Measurements from ENCODE around the gene SCN9A. TPM values are rescaled to one million over a fixed set of nuclear protein-coding genes. Genes with fewer than 3 reads are reported as not detected.

SCN9A gene
- total and polyA plus RNA-seq, 2 of the 8 experiments (the other 6 are each of a cell fraction or from before 2014, with no cell fraction given): 1.6 to 6.2 TPM

GRCh38 chr2:166307326-166307725 lies 68.4 kb downstream of the SCN9A start:
- Histone ChIP-seq H4K5ac (ENCODE audit: insufficient read length, low read depth, low read length) (no peak overlapping the region), H3K18ac (ENCODE audit: extremely low read depth, low read length) (no peak overlapping the region), H2AK5ac (ENCODE audit: low read depth, low read length) (no peak overlapping the region), H2BK120ac (replicated peaks; ENCODE audit: low read depth, low read length) (no peak overlapping the region), H2BK12ac (ENCODE audit: low read depth, low read length) (no peak overlapping the region), H2BK15ac (ENCODE audit: low read length) (no peak overlapping the region), H3K27me3 (replicated peaks in 1 of 4; ENCODE audit: control insufficient read depth in 3 of 4, extremely low read depth in 1 of 4, insufficient read depth in 3 of 4, low read length in 3 of 4) (no peaks in the 10 kb centered on the region), H4K91ac (replicated peaks; ENCODE audit: insufficient read length, low read length) (no peak overlapping the region), H3K23me2 (ENCODE audit: low read depth, low read length) (no peaks in the 10 kb centered on the region), H3K56ac (replicated peaks; ENCODE audit: insufficient read length, low read depth, low read length) (no peak overlapping the region), H3K79me2 (ENCODE audit: control insufficient read depth in 1 of 2, insufficient read depth in 2 of 2, low read length in 2 of 2) (no peaks in the 10 kb centered on the region), H4K8ac (ENCODE audit: extremely low read depth, insufficient read depth, low read length) (no peak overlapping the region), H3K23ac (ENCODE audit: insufficient read length) (no peak overlapping the region), H2AFZ (ENCODE audit: low read length) (no peak overlapping the region), H4K20me1 (replicated peaks in 1 of 2; ENCODE audit: control insufficient read depth in 1 of 2, insufficient read depth in 2 of 2, low read length in 2 of 2) (no peaks in the 10 kb centered on the region), H2BK20ac (ENCODE audit: low read length) (no peak overlapping the region), H3K4ac (replicated peaks; ENCODE audit: insufficient read length, low read depth, low read length) (no peak overlapping the region), H3K9me3 (ENCODE audit: insufficient read depth in 2 of 2, low read depth in 1 of 2, low read length in 1 of 2) (no peaks in the 10 kb centered on the region), H3K4me3 (ENCODE audit: extremely low read depth in 1 of 4, insufficient read depth in 2 of 4, low read depth in 3 of 4, low read length in 4 of 4) (no peak overlapping the region), H3K36me3 (ENCODE audit: control insufficient read depth in 2 of 4, insufficient read depth in 4 of 4, low read length in 3 of 4) (no peaks in the 10 kb centered on the region), H3K27ac (ENCODE audit: low read depth, low read length) (no peak overlapping the region), H3K79me1 (ENCODE audit: low read depth, low read length) (no peaks in the 10 kb centered on the region), H2BK5ac (ENCODE audit: low read depth, low read length) (no peak overlapping the region), H3K4me1 (replicated peaks in 1 of 4; ENCODE audit: control insufficient read depth in 3 of 4, insufficient read depth in 4 of 4, low read length in 3 of 4) (no peaks in the 10 kb centered on the region), H3K14ac (ENCODE audit: insufficient read length) (no peak overlapping the region), H3K9ac (replicated peaks in 1 of 4; ENCODE audit: extremely low read depth in 1 of 4, low read depth in 3 of 4, low read length in 3 of 4) (no peak overlapping the region), H3K4me2 (ENCODE audit: insufficient read depth in 1 of 2, low read depth in 2 of 2, low read length in 2 of 2) (no peak overlapping the region)
- CTCF ChIA-PET (ENCODE audit: partially characterized antibody): interaction anchor here (1.2 kb wide), 1 partner anchor 54 kb away, joined by 3 read pairs; no protein-coding TSS in a partner anchor
- POLR2A ChIA-PET (ENCODE audit: partially characterized antibody): no interaction called here
- WGBS, 2 experiments (ENCODE audit: extremely low coverage in 1 of 2, insufficient coverage in 1 of 2, insufficient read length in 1 of 2, insufficient replicate concordance in 2 of 2, low coverage in 1 of 2, low lambda C conversion rate in 2 of 2, missing lambda C conversion rate in 1 of 2): 91% methylated on average over 3 of the region's 3 CpGs; no CpG with 5 or more reads in 1 of the 2 experiments
- DNase-seq (ENCODE audit: low read depth in 1 of 2, low spot score in 2 of 2): no peak
- TF ChIP-seq ATF2 (IDR thresholded peaks at IDR 0.05; ENCODE audit: low read length) (no peak), TBP (IDR thresholded peaks at IDR 0.05; ENCODE audit: low read depth, low read length) (no peak), HDAC6 (IDR thresholded peaks at IDR 0.05; ENCODE audit: low read depth, low read length) (no peak), NANOG (IDR thresholded peaks at IDR 0.05; ENCODE audit: insufficient read depth, low read depth, low read length, poor library complexity, severe bottlenecking) (no peak), POLR2AphosphoS5 (IDR thresholded peaks at IDR 0.05; ENCODE audit: low read depth, low read length) (no peak), YY1 (IDR thresholded peaks at IDR 0.05; ENCODE audit: low read depth, low read length) (no peak), RNF2 (IDR thresholded peaks at IDR 0.05; ENCODE audit: borderline replicate concordance, low read depth, low read length, missing control alignments, poor library complexity, severe bottlenecking) (no peak), JUN (IDR thresholded peaks at IDR 0.05; ENCODE audit: low read depth, low read length) (no peak), BACH1 (IDR thresholded peaks at IDR 0.05; ENCODE audit: low read length) (no peak), RFX5 (IDR thresholded peaks at IDR 0.05; ENCODE audit: borderline replicate concordance, low read depth, low read length) (no peak), TAF1 (IDR thresholded peaks at IDR 0.05; ENCODE audit: low read depth, low read length) (no peak), SIN3A (conservative IDR thresholded peaks at IDR 0.05 in 1 of 2, IDR thresholded peaks at IDR 0.05 in 1 of 2; ENCODE audit: low read depth in 1 of 2, low read length in 2 of 2) (no peak), BRCA1 (IDR thresholded peaks at IDR 0.05; ENCODE audit: low read depth, low read length) (no peak)
- no peak for FAIRE-seq

All from H1 (cell line).